Mucosa of descending colon (tissue), 3 donors: Measurements from ENCODE around the gene NACC2. TPM values are rescaled to one million over a fixed set of nuclear protein-coding genes. Genes with fewer than 3 reads are reported as not detected.

Experiments used
- ATAC-seq: fragments of 200-7000 bp; cut with Tn5 transposase; one replicate; pipeline ENCODE4 v1.9.1; 2020; ENCODE audit warnings: mild to moderate bottlenecking, moderate library complexity
- DNase-seq, 3 donors: peaks; one replicate each; pipeline ENCODE4 v3.0.0-alpha.2; 2020
- H3K36me3 ChIP-seq: fragments of 200-600 bp; one replicate; pipeline ENCODE4 v1.8.0; 2021; ENCODE audit warnings: low read depth, mild to moderate bottlenecking
- H3K4me1 ChIP-seq: fragments of 200-600 bp; one replicate; pipeline ENCODE4 v1.8.0; 2021; ENCODE audit warnings: low read depth, mild to moderate bottlenecking
- H3K4me3 ChIP-seq: fragments of 200-600 bp; one replicate; pipeline ENCODE4 v1.8.0; 2021; ENCODE audit warnings: mild to moderate bottlenecking
- H3K9me3 ChIP-seq: fragments of 200-600 bp; one replicate; pipeline ENCODE4 v1.8.0; 2021; ENCODE audit warnings: mild to moderate bottlenecking
- intact Hi-C, 2 donors: fragments of 100-400 bp; cut with DNase I in 1 of 2; cut with micrococcal nuclease in 1 of 2; formaldehyde crosslinking; loops; one replicate each; pipeline versions ENCODE4 v1.11.0 to v1.11.1; 2022; cut with DNase I, micrococcal nuclease
- total RNA-seq, 3 donors: library from RNA; stranded (reverse); fragmentation: NEBNext Ultra II Directional in 2 of 3; extraction: Animal tissue kit (Norgen Biotek cat#: 25700) in 2 of 3; gene quantifications; one replicate each; pipeline versions ENCODE4 v1.2.1 to v1.2.4, GENCODE V29; 2021 to 2023
- TF ChIP-seq, protein P1 (sequence below): fragments of 200-600 bp; IDR thresholded peaks from one replicate; pipeline ENCODE4 v1.8.0; 2022; ENCODE audit warnings: antibody characterized with exemption, mild to moderate bottlenecking
- donor health status: DM: no; HTN: no; CAD: no; lungs with moderate emphysema.
- donor health status: DM: no; HTN: no; CAD: no.
- donor health status: DM: no; HTN: yes; CAD: no.

NACC2 gene
- total RNA-seq, 3 donors from 2014 or later, result 15.9 to 81.3 (median 22.1) TPM

DNA sequence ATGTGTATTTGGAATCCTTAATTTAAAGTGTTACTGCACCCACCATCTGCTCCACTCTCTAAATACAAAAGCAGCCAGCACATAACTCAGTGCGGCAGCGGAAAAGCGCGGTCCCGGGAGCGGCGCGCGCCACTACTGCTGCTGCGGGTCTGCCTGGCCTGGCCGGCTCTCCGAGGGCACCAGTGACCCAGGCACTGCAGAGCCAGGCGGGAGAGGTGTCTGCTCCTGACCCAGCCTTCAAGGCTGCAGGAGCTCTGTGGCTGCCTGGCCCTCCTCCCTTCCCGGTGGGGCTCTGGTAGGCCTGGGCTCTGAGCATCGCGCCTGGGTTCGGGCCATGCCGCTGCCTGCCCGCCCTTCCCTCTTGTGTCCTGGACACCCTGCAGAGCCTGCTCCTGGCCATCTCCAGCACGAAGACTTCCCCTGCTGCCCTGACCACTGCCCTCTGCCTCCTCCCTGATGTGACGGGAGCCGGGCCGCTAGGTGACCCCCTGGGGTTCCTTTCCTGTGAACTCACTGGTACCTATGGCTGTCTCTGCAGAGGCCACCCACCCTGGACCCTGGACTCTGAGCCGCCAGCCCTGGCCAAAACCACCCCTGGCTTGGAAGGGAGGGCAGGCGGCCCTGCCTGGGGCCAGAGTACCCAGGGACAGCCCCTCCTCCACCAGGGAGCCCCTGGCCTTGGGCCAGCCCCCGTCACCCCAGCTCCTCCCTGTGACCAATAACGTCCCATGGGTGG is 101.2 kb downstream of the NACC2 start:
- no peaks in the 10 kb centered on the region for H3K36me3 ChIP-seq
- no peak for DNase-seq
- H3K4me3 ChIP-seq, result no peak overlapping the region
- TF ChIP-seq, protein P1, sequence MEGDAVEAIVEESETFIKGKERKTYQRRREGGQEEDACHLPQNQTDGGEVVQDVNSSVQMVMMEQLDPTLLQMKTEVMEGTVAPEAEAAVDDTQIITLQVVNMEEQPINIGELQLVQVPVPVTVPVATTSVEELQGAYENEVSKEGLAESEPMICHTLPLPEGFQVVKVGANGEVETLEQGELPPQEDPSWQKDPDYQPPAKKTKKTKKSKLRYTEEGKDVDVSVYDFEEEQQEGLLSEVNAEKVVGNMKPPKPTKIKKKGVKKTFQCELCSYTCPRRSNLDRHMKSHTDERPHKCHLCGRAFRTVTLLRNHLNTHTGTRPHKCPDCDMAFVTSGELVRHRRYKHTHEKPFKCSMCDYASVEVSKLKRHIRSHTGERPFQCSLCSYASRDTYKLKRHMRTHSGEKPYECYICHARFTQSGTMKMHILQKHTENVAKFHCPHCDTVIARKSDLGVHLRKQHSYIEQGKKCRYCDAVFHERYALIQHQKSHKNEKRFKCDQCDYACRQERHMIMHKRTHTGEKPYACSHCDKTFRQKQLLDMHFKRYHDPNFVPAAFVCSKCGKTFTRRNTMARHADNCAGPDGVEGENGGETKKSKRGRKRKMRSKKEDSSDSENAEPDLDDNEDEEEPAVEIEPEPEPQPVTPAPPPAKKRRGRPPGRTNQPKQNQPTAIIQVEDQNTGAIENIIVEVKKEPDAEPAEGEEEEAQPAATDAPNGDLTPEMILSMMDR, result no peak
- no peak for ATAC-seq
- H3K9me3 ChIP-seq, result no peaks in the 10 kb centered on the region
- intact Hi-C loops, result no loop called here
- peaks cover 21% of the 10 kb centered on the region for H3K4me1 ChIP-seq

DNA sequence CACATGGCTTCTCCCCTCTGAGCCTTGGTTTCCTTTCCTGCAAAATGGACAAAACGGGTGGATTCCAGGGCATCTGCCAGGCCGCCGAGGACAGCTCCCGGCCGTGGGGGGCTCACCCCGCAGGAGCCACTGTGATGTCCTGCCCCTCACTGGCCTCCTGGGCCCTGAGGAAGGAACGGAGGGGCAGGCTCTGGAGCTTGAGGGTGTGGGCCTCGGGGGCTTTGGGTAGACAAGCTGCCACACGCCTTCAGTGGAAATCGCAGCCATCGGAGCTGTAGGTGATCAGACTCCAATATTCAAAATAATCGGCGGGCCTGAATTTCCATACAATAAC is 101.7 kb downstream of the NACC2 start:
- no peak for ATAC-seq
- intact Hi-C loops, result no loop called here

DNA sequence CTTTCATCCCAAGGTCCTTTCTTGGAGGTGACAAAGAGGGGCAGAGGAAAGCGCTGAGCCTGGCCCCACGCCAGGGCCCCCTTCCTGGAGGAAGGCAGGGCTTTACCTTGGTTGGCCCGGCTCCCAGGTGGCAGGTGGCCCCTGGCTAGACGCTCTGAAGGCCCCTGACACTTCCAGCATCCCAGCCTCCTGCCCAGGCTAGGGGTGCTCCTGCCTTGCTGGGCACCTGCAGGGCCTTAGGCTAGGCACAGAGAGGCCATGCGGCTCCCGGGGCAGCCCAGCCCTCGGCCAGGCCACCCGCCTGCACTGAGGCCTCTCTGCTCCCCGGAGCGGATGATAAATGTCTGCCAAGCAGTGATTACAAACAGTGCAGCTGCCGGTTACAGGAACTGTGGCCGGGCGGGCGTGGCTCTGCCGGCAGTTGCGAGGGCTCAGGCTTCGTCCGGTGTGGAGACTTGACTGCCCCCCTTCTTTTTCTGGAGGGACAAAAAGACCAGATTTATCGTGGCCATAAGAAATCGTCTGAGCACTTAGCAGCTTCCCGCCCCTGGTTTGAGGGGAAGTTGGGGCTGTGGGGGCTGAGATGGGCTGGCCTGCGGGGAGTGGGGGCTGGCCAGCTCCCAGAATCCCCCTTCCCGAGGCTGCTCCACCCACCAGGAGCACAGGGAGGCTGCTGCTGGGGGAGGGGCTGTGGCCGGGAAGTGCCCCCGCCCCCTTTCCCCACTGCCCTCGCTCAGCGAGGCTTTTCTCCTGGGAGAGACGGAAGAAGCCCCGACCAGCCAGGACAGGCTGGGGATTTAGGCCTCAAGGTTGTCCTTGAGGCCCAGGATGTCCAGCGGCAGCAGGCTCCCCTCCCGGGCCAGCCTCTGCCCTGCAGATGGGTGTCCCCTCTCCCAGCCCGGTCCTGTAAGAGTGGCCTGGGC is 102.3 kb downstream of the NACC2 start:
- H3K36me3 ChIP-seq, result no peaks in the 10 kb centered on the region
- intact Hi-C loops, result no loop called here
- H3K4me3 ChIP-seq, result no peak overlapping the region
- ATAC-seq (peak; percentile 89), DNase-seq (peak; percentile 79 to 86 (median 80))
- peaks cover 21% of the 10 kb centered on the region for H3K4me1 ChIP-seq
- no peaks in the 10 kb centered on the region for H3K9me3 ChIP-seq
- TF ChIP-seq, protein P1, result no peak

More for the DNA sequence above, 101.7 kb downstream of the NACC2 start:
- Histone ChIP-seq H3K36me3 (no peaks in the 10 kb centered on the region), H3K4me1 (peaks cover 21% of the 10 kb centered on the region), H3K4me3 (no peak overlapping the region), H3K9me3 (no peaks in the 10 kb centered on the region)
- TF ChIP-seq, protein P1, result no peak
- DNase-seq, result no peak

DNA sequence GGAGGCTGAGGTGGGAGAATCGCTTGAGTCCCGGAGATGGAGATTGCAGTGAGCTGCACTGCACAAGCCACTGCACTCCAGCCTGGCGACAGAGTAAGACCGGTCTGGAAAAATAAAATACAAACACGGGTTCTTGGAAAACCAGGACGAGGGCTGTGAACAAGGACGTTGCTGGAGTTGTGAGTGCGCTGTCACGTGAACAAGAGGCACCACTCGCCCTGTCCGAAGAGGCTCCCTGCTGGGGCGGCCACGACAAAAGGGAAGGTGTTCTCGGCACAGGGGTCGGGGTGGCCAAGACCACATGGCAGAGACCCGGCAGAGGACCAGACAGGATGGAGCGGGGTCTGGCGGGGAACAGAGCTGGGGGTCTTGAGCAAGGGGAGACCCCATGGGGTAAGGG is 103.3 kb downstream of the NACC2 start:
- intact Hi-C loops, result no loop called here
- H3K4me1 ChIP-seq, result peaks cover 21% of the 10 kb centered on the region
- H3K4me3 ChIP-seq, result no peak overlapping the region
- DNase-seq (no peak), ATAC-seq (no peak)
- TF ChIP-seq, protein P1, result no peak
- H3K9me3 ChIP-seq, result no peaks in the 10 kb centered on the region
- H3K36me3 ChIP-seq, result no peaks in the 10 kb centered on the region

DNA sequence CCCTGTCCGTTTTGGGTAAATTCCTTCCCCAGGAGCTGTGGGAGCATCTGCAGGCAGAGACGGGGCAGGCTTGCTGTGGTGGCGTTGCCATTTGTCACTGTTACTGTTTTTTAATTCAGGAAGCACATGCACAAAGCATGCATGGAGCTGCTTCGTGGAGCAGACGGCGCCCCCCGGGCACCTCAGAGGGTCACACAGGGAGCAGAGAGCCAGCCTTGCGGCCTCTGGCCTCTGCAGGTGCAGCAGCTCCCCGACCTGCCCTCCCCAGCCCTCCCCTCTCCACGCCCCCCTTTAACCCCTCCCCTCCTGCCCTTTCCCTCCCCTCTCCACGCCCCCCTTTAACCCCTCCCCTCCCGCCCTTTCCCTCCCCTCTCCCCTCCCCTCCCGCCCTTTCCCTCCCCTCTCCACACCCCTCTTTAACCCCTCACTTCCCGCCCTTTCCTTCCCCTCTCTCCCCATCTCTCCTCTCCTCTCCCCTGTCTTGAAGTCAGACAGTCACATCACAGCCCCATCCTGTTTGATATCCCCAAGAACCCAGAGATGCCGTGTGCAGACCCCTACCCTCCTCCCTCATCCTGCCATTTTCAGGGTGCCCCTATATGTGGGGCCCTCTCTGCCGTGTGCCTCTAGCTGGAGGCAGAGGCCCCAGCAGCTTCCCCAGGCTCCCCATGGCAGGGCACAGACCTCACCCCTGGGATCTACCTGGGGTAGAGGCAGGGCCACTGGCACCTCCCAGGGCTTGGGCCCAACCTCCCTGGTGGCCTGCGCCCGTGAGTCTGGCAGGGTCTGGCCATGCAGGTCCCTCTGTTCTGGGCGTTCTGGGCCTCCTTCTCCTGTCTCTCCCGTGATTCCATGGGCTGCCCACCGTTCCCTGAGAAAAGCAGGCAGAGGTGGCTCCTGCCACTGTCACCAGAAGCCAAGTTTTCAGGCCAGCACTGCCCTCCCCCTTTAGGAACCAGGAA is 104.3 kb downstream of the NACC2 start:
- peak in 2 of 3 donors; percentile 52 to 54 for DNase-seq
- intact Hi-C loops, result no loop called here
- ATAC-seq, result peak; percentile 66

More for the DNA sequence above, 104.3 kb downstream of the NACC2 start:
- TF ChIP-seq, protein P1, result no peak
- Histone ChIP-seq H3K36me3 (no peaks in the 10 kb centered on the region), H3K9me3 (no peaks in the 10 kb centered on the region), H3K4me1 (peaks cover 21% of the 10 kb centered on the region), H3K4me3 (no peak overlapping the region)
